ENCODE measurements around the gene DHRSX.
"Not testable (repeated sequence)": the region's sequence is repeated elsewhere in the genome, so short reads cannot be mapped to it uniquely, and the experiment has no call there.

DHRSX gene

DNA sequence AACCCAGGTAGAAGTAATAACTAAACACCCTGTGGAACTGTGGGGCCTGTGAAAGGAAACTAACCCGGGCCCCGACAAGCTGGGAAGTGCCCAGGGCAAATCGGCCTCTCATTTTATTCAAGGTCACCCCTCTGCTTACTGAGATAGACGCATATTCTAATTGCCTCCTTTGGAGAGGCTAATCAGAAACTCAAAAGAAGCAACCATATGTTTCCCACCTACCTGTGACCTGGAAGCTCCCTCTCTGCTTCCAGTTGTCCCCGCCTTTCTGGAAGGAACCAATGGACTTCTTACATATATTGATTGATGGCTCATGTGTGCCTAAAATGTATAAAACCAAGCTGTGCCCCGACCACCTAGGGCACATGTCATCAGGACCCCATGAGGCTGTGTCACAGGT lies 23.1 kb upstream of the DHRSX start:
- TF ChIP-seq, protein P1, sequence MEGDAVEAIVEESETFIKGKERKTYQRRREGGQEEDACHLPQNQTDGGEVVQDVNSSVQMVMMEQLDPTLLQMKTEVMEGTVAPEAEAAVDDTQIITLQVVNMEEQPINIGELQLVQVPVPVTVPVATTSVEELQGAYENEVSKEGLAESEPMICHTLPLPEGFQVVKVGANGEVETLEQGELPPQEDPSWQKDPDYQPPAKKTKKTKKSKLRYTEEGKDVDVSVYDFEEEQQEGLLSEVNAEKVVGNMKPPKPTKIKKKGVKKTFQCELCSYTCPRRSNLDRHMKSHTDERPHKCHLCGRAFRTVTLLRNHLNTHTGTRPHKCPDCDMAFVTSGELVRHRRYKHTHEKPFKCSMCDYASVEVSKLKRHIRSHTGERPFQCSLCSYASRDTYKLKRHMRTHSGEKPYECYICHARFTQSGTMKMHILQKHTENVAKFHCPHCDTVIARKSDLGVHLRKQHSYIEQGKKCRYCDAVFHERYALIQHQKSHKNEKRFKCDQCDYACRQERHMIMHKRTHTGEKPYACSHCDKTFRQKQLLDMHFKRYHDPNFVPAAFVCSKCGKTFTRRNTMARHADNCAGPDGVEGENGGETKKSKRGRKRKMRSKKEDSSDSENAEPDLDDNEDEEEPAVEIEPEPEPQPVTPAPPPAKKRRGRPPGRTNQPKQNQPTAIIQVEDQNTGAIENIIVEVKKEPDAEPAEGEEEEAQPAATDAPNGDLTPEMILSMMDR (IDR thresholded peaks at IDR 0.05), result no peak
- no peaks in the 10 kb centered on the region for H3K9me3 ChIP-seq
- no peaks in the 10 kb centered on the region for H3K36me3 ChIP-seq
- no peak overlapping the region for H3K4me3 ChIP-seq (ENCODE audit: low read depth in 1 of 2, low read length in 1 of 2)
- no peaks in the 10 kb centered on the region for H3K4me1 ChIP-seq (ENCODE audit: control insufficient read depth in 1 of 2, insufficient read depth in 1 of 2, low read depth in 1 of 2, low read length in 1 of 2)
- H3K27me3 ChIP-seq, result no peaks in the 10 kb centered on the region
- no peak overlapping the region for H3K27ac ChIP-seq

DNA sequence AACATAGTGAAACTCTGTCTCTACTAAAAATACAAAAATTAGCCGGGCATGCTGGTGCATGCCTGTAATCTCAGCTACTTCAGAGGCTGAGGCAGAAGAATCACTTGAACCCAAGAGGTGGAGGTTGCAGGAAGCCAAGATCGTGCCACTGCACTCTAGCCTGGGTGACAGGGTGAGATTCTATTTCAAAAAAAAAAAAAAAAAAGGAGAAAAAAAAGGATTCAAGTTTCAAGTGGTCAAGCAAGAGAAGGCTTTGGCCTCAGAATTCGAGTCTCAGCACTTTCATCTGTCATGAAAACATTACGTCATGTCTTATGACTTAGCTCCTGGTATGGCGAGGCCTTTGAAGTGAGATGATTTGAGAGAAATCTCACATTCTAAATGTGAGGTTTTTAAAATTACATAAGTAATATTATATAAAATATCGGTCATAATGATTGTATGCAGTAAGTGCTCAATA lies 21.2 kb upstream of the DHRSX start:
- Histone ChIP-seq H3K27me3 (no peaks in the 10 kb centered on the region), H3K4me1 (ENCODE audit: control insufficient read depth in 1 of 2, insufficient read depth in 1 of 2, low read depth in 1 of 2, low read length in 1 of 2) (no peaks in the 10 kb centered on the region), H3K27ac (no peak overlapping the region), H3K4me3 (ENCODE audit: low read depth in 1 of 2, low read length in 1 of 2) (no peak overlapping the region), H3K36me3 (no peaks in the 10 kb centered on the region), H3K9me3 (no peaks in the 10 kb centered on the region)
- TF ChIP-seq, protein P1 (IDR thresholded peaks at IDR 0.05), result no peak

DNA sequence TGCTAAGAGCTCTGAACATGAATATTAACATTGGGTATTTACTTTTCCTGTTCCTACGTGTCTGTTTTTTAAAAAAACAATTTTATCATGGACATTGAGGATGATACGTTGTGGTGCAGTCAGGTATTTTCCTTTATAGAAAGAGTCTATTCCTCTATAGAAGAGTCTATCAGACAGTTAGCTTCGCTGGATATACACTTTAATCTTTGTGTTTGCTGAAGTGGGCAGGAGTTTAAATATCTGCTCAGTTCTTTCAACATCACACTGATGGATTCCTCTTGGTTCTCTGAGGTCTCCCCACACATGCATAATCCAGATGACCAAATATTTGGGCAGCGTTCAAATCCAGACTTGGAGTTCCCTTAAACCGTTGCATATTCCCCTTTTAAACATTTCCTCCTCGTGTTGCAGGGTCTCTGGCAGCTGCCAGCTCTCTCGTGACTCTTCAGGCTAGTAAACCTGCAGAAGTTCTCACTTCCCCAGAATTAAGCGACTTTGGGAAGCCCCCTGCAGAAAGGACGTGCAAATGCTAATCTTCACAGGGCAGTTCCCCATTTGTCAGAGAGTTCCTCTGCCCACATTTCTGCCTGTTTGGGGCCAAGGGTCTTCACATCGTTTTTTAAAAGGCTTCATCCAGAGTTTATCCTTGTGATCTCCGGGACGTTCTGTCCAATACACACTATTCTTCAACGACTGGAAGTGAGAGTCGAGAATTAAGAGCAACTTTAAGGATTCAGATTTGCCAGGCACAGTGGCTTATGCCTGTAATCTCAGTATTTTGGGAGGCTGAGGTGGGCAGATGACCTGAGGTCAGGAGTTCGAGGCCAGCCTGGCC lies 20.5 kb upstream of the DHRSX start:
- TF ChIP-seq, protein P1 (IDR thresholded peaks at IDR 0.05), result no peak
- Histone ChIP-seq H3K27me3 (no peaks in the 10 kb centered on the region), H3K27ac (no peak overlapping the region), H3K36me3 (no peaks in the 10 kb centered on the region), H3K4me3 (ENCODE audit: low read depth in 1 of 2, low read length in 1 of 2) (no peak overlapping the region), H3K4me1 (ENCODE audit: control insufficient read depth in 1 of 2, insufficient read depth in 1 of 2, low read depth in 1 of 2, low read length in 1 of 2) (no peaks in the 10 kb centered on the region), H3K9me3 (no peaks in the 10 kb centered on the region)

DNA sequence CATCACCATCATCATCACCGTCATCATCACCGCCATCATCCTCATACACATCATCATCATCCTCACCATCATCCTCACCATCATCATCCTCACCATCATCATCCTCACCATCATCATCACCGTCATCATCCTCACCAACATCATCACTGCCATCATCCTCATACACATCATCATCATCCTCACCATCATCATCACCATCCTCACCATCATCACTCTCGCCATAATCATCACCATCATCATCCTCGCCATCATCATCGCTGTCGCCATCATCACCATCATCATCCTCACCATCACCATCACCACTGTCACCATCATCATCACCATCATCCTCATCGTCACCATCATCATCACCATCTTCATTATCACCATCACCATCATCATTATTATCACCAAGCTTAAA lies 19.8 kb upstream of the DHRSX start:
- Histone ChIP-seq H3K4me3 (ENCODE audit: low read depth in 1 of 2, low read length in 1 of 2) (no peak overlapping the region), H3K9me3 (no peaks in the 10 kb centered on the region), H3K4me1 (ENCODE audit: control insufficient read depth in 1 of 2, insufficient read depth in 1 of 2, low read depth in 1 of 2, low read length in 1 of 2) (no peaks in the 10 kb centered on the region), H3K36me3 (no peaks in the 10 kb centered on the region), H3K27ac (no peak overlapping the region), H3K27me3 (no peaks in the 10 kb centered on the region)
- TF ChIP-seq, protein P1 (IDR thresholded peaks at IDR 0.05), result no peak

DNA sequence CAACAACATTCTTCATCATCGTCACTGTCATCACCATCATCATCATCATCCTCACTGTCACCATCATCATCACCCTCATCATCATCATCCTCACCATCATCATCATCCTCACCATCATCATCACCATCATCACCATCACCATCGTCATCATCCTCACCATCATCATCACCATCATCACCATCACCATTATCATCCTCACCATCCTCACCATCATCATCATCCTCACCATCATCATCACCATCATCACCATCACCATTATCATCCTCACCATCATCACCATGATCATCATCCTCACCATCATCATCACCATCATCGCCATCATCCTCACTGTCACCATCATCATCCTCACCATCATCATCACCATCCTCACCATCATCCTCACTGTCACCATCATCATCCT lies 18.9 kb upstream of the DHRSX start:
- not testable (repeated sequence) for H3K27ac ChIP-seq; H3K9me3 ChIP-seq; H3K4me1 ChIP-seq (ENCODE audit: control insufficient read depth in 1 of 2, insufficient read depth in 1 of 2, low read depth in 1 of 2, low read length in 1 of 2)

DNA sequence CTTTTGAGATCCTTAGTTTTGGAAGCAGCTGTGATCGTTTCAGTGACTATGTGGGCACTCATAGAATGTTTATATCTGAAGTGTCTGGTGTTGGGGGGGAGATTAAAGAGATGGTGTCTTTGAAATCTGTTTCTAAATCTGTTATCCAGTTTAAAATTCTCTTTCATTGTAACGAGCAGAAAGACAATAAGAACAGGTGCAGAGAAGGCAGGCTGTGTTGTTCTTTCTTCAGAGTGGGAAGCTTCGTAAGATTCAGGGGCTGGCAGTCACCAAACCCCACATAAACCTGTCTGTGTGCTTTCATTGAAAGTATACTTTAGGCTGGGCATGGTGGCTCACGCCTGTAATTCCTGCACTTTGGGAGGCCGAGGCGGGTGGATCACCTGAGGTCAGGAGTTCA lies 16.3 kb upstream of the DHRSX start:
- Histone ChIP-seq H3K36me3 (no peaks in the 10 kb centered on the region), H3K4me3 (ENCODE audit: low read depth in 1 of 2, low read length in 1 of 2) (no peak overlapping the region), H3K4me1 (ENCODE audit: control insufficient read depth in 1 of 2, insufficient read depth in 1 of 2, low read depth in 1 of 2, low read length in 1 of 2) (no peaks in the 10 kb centered on the region), H3K27me3 (peaks cover 7% of the 10 kb centered on the region), H3K9me3 (no peaks in the 10 kb centered on the region), H3K27ac (no peak overlapping the region)
- TF ChIP-seq, protein P1 (IDR thresholded peaks at IDR 0.05), result no peak

More for the DNA sequence above, 18.9 kb upstream of the DHRSX start:
- H3K27me3 ChIP-seq; H3K36me3 ChIP-seq; H3K4me3 ChIP-seq (ENCODE audit: low read depth in 1 of 2, low read length in 1 of 2): not testable (repeated sequence)
